Gastrocnemius medialis (tissue), 4 donors: ENCODE data around the gene RRAD.

ENCODE experiments used
- CTCF ChIP-seq, 5 experiments: fragments of 450-650 bp in 3 of 5; fragments of 200-600 bp in 2 of 5; sonication (generic) in 2 of 5; IDR thresholded peaks in 4 of 5; conservative IDR thresholded peaks in 1 of 5; 1 replicate in 4 of 5; 2 replicates in 1 of 5; pipeline ENCODE4 v1.5.1; 2016 to 2019; ENCODE audit warnings: antibody characterized with exemption in 5 of 5, mild to moderate bottlenecking in 3 of 5, moderate library complexity in 3 of 5
- POLR2A ChIP-seq, 2 donors: fragments of 450-650 bp; IDR thresholded peaks; one replicate each; pipeline ENCODE4 v1.6.1; 2017; ENCODE audit warnings: antibody characterized with exemption in 2 of 2, mild to moderate bottlenecking in 2 of 2, moderate library complexity in 2 of 2

GRCh38 chr16:66903544-66904427 is 21.5 kb downstream of the RRAD start:
- TF ChIP-seq CTCF (IDR thresholded peaks at IDR 0.05 in 4 of 5, conservative IDR thresholded peaks at IDR 0.05 in 1 of 5) (no peak), POLR2A (IDR thresholded peaks at IDR 0.05) (no peak)
